Measurements from ENCODE around the gene CIRBP.

DNA sequence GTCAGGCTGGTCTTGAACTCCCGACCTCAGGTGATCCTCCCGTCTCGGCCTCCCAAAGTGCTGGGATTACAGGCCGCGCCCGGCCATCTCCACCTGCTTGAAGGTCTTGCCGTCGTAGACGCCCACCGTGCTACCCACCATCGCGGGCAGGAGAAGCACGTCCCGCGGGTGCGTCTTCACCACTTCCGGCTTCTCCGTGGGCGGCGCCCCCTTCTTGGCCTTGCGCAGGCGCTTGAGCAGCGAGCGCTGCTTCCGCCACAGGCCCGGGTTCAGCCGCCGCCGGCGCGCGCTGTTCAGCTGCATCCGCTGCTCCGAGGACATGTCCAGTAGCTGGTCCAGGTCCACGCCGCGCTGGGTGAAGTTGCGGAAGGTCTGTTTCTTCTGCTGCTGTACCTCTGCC, 38.2 kb downstream of the CIRBP start:
- TF ChIP-seq POLR2A (IDR thresholded peaks at IDR 0.05; ENCODE audit: low read length) = no peak
- no peak for TF ChIP-seq GATA1 (IDR thresholded peaks at IDR 0.05; ENCODE audit: low read depth, low read length)
